GM21825 (cell line): Measurements from ENCODE around the gene KRTAP19-5.
"Not testable (repeated sequence)": the region's sequence is repeated elsewhere in the genome, so short reads cannot be mapped to it uniquely, and the experiment has no call there.

Source experiments
- ATAC-seq: cut with Tn5 transposase; IDR thresholded peaks from one replicate; pipeline ENCODE4 v1.9.1; 2021; ENCODE audit warnings: mild to moderate bottlenecking, moderate library complexity; ENCODE audit not compliant: unreplicated experiment

KRTAP19-5 gene

GRCh38 chr21:30502041-30502440 is at the start of gene KRTAP19-5:
Gene KRTAP19-5, minus strand, starts transcription at chr21:30502141. Its CDS starts 51 bp downstream, at chr21:30502090.
- ATAC-seq: no peak

GRCh38 chr21:30541764-30542163 is 39.8 kb upstream of the KRTAP19-5 start, which contains the start of gene KRTAP19-6:
Gene KRTAP19-6, minus strand, starts transcription at chr21:30541864. Its CDS starts 31 bp downstream, at chr21:30541833.
- no peak for ATAC-seq

GRCh38 chr21:30518876-30519275 is 16.9 kb upstream of the KRTAP19-5 start:
- ATAC-seq: no peak

GRCh38 chr21:30515681-30516080 is 13.7 kb upstream of the KRTAP19-5 start:
- no peak for ATAC-seq

GRCh38 chr21:30505621-30506205 is 3.8 kb upstream of the KRTAP19-5 start:
- ATAC-seq: not testable (repeated sequence)

- no peak for ATAC-seq
Measured at GRCh38 chr21:30497065-30497464, 4.9 kb downstream of the KRTAP19-5 start, which contains the start of gene KRTAP19-4. Gene KRTAP19-4, minus strand, starts transcription at chr21:30497165. Its CDS starts 55 bp downstream, at chr21:30497110.

- no peak for ATAC-seq
Measured at GRCh38 chr21:30491963-30492428, 9.9 kb downstream of the KRTAP19-5 start, which contains the start of gene KRTAP19-3. Gene KRTAP19-3, minus strand, starts transcription at chr21:30492013. Its CDS starts 56 bp downstream, at chr21:30491957.

GRCh38 chr21:30487336-30487735 is 14.6 kb downstream of the KRTAP19-5 start, which contains the start of gene KRTAP19-2:
Gene KRTAP19-2, minus strand, starts transcription at chr21:30487436. Its CDS starts 88 bp downstream, at chr21:30487348.
- no peak for ATAC-seq

GRCh38 chr21:30486180-30486579 is 15.8 kb downstream of the KRTAP19-5 start:
- no peak for ATAC-seq

GRCh38 chr21:30482130-30482529 is 19.8 kb downstream of the KRTAP19-5 start:
- no peak for ATAC-seq

- no peak for ATAC-seq
Measured at GRCh38 chr21:30480145-30480544, 21.8 kb downstream of the KRTAP19-5 start, which contains the start of gene KRTAP19-1. Gene KRTAP19-1, minus strand, starts transcription at chr21:30480367. Its CDS starts 50 bp downstream, at chr21:30480317.

- ATAC-seq: no peak
Measured at GRCh38 chr21:30479259-30479658, 22.7 kb downstream of the KRTAP19-5 start.

- no peak for ATAC-seq
Measured at GRCh38 chr21:30478004-30478403, 23.9 kb downstream of the KRTAP19-5 start.

- ATAC-seq: no peak
Measured at GRCh38 chr21:30468900-30469714, 32.8 kb downstream of the KRTAP19-5 start.

GRCh38 chr21:30463713-30464112 is 38.2 kb downstream of the KRTAP19-5 start:
- no peak for ATAC-seq
